ENCODE data around the gene SEMA7A. TPM values are rescaled to one million over a fixed set of nuclear protein-coding genes. Genes with fewer than 3 reads are reported as not detected.

The SEMA7A gene
- total and polyA plus RNA-seq, 2 experiments from 2014 or later = 2.4 to 9.5 TPM

DNA sequence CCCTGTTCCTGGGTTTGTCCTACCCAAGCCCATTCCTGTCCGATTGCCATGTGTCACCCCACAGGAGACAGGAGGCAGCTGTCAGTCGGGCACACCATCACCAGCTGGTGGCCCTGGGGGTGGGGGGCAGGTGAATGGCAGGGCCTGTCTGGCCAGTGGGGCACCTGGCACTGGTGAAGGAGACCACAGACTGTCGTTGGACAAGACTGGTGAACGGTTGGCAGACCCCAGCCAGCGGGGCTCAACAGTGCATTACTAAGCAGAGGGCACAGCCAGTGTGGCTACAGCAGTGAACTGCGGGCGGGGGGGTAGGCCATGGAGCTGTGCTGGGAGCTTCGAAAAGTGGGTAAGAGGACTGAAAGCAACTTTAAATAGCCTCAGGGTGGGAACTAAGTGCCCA is 2.1 kb downstream of the SEMA7A start:
- Histone ChIP-seq H3K9me2 (replicated peaks; ENCODE audit: insufficient read depth) (no peaks in the 10 kb centered on the region), H3K79me2 (peaks cover 5% of the 10 kb centered on the region), H3K4me1 (ENCODE audit: insufficient read depth) (peaks cover 13% of the 10 kb centered on the region), H3K4me2 (no peak overlapping the region), H3K4me3 (no peak overlapping the region), H3K9me3 (ENCODE audit: low read depth) (no peaks in the 10 kb centered on the region), H3K36me3 (replicated peaks; ENCODE audit: insufficient read depth, low read depth) (no peaks in the 10 kb centered on the region), H2AFZ (no peak overlapping the region), H4K20me1 (ENCODE audit: insufficient read depth, poor library complexity, severe bottlenecking) (no peaks in the 10 kb centered on the region), H3K27me3 (peaks cover 21% of the 10 kb centered on the region), H3K27ac (no peak overlapping the region)
- WGBS (ENCODE audit: low lambda C conversion rate, missing lambda C conversion rate) = 87% methylated on average over 8 of the region's 8 CpGs
- TF ChIP-seq EZH2phosphoT487 (IDR thresholded peaks at IDR 0.05; ENCODE audit: low read depth, severe bottlenecking, unreplicated experiment) = no peak
- no peak for TF ChIP-seq EZH2 (IDR thresholded peaks at IDR 0.05; ENCODE audit: borderline replicate concordance)
- no peak for TF ChIP-seq CTCF (IDR thresholded peaks at IDR 0.05; ENCODE audit: poor library complexity)
- DNase-seq (ENCODE audit: low spot score) = no peak

- TF ChIP-seq EZH2 (IDR thresholded peaks at IDR 0.05; ENCODE audit: borderline replicate concordance) = no peak
- no peak for TF ChIP-seq CTCF (IDR thresholded peaks at IDR 0.05; ENCODE audit: poor library complexity)
- TF ChIP-seq EZH2phosphoT487 (IDR thresholded peaks at IDR 0.05; ENCODE audit: low read depth, severe bottlenecking, unreplicated experiment) = no peak
- no peak overlapping the region for H3K4me2 ChIP-seq
- no peaks in the 10 kb centered on the region for H4K20me1 ChIP-seq (ENCODE audit: insufficient read depth, poor library complexity, severe bottlenecking)
- no peaks in the 10 kb centered on the region for H3K36me3 ChIP-seq (replicated peaks; ENCODE audit: insufficient read depth, low read depth)
- WGBS (ENCODE audit: low lambda C conversion rate, missing lambda C conversion rate) = 78% methylated on average over 1 of the region's 1 CpG
- H3K79me2 ChIP-seq = peaks cover 5% of the 10 kb centered on the region
- peaks cover 13% of the 10 kb centered on the region for H3K4me1 ChIP-seq (ENCODE audit: insufficient read depth)
- no peaks in the 10 kb centered on the region for H3K9me2 ChIP-seq (replicated peaks; ENCODE audit: insufficient read depth)
- H2AFZ ChIP-seq = no peak overlapping the region
- H3K9me3 ChIP-seq (ENCODE audit: low read depth) = no peaks in the 10 kb centered on the region
- H3K4me3 ChIP-seq = no peak overlapping the region
- H3K27ac ChIP-seq = no peak overlapping the region
- peaks cover 21% of the 10 kb centered on the region for H3K27me3 ChIP-seq
- DNase-seq (ENCODE audit: low spot score) = no peak
These were observed 2.6 kb downstream of the SEMA7A start for GRCh38 chr15:74431116-74431515.

DNA sequence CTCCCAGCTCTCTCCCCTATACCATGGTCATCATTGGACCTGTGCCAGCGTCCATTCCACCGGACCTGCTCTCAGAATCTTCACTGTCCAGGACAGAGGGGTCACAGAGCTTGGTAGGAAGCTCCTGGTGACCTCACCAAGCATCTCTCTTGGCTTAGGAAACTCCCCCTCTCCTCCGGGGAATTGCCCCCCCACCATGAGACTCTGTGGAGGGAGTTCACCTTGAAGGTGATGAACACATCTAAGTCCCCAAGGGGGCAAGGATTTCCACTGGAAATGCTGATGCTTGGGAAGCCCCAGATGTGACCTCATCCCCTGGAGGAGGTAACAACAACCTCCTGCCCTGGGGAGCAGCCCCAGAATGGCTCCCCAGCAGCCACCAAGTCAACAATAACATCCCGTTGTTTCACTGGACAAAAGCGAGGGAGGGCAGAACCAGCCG is 3.2 kb downstream of the SEMA7A start:
- WGBS (ENCODE audit: low lambda C conversion rate, missing lambda C conversion rate) = 71% methylated on average over 6 of the region's 6 CpGs
- H4K20me1 ChIP-seq (ENCODE audit: insufficient read depth, poor library complexity, severe bottlenecking) = no peaks in the 10 kb centered on the region

More for the DNA sequence above, 3.2 kb downstream of the SEMA7A start:
- Histone ChIP-seq H3K9me3 (ENCODE audit: low read depth) (no peaks in the 10 kb centered on the region), H3K79me2 (peaks cover 5% of the 10 kb centered on the region), H3K4me3 (no peak overlapping the region), H3K36me3 (replicated peaks; ENCODE audit: insufficient read depth, low read depth) (no peaks in the 10 kb centered on the region), H3K27ac (no peak overlapping the region), H3K27me3 (peaks cover 21% of the 10 kb centered on the region), H3K9me2 (replicated peaks; ENCODE audit: insufficient read depth) (no peaks in the 10 kb centered on the region), H3K4me1 (ENCODE audit: insufficient read depth) (peaks cover 13% of the 10 kb centered on the region), H2AFZ (no peak overlapping the region), H3K4me2 (no peak overlapping the region)
- TF ChIP-seq CTCF (IDR thresholded peaks at IDR 0.05; ENCODE audit: poor library complexity) = no peak
- no peak for TF ChIP-seq EZH2phosphoT487 (IDR thresholded peaks at IDR 0.05; ENCODE audit: low read depth, severe bottlenecking, unreplicated experiment)
- no peak for TF ChIP-seq EZH2 (IDR thresholded peaks at IDR 0.05; ENCODE audit: borderline replicate concordance)
- no peak for DNase-seq (ENCODE audit: low spot score)

Data from hepatocyte (in vitro differentiated cells).